Measurements from ENCODE around the gene ENPP7.

GRCh38 chr17:79714176-79715097, 16.3 kb upstream of the ENPP7 start:
- TF ChIP-seq CTCF (IDR thresholded peaks at IDR 0.05) (no peak), POLR2A (IDR thresholded peaks at IDR 0.05) (no peak)
